HepG2 (cell line): ENCODE data around the gene ZNF331. TPM values are rescaled to one million over a fixed set of nuclear protein-coding genes. Genes with fewer than 3 reads are reported as not detected.
A peak's percentile ranks its signal among the peaks of the same experiment; 100 is the strongest.

Experiments used
- CC2D1A ChIP-seq: sonication (generic); formaldehyde crosslinking; IDR thresholded peaks from 2 replicates; pipeline ENCODE4 v1.8.1; 2023; ENCODE audit warnings: mild to moderate bottlenecking, missing genetic modification reagents
- CCDC6 ChIP-seq: sonication (generic); formaldehyde crosslinking; IDR thresholded peaks from 2 replicates; pipeline ENCODE4 v1.8.1; 2022; ENCODE audit warnings: mild to moderate bottlenecking, missing genetic modification reagents, moderate library complexity
- FOXJ3 ChIP-seq: sonication (generic); formaldehyde crosslinking; IDR thresholded peaks from 2 replicates; pipeline ENCODE4 v1.4.0; 2020; ENCODE audit warnings: missing genetic modification reagents, mild to moderate bottlenecking, borderline replicate concordance
- GABPB1 ChIP-seq: IDR thresholded peaks from 2 replicates; pipeline ENCODE4 v1.6.1; 2016; ENCODE audit warnings: mild to moderate bottlenecking, missing genetic modification reagents, moderate library complexity, missing compliant biosample characterization
- JUN ChIP-seq: sonication (generic); formaldehyde crosslinking; IDR thresholded peaks from 2 replicates; pipeline ENCODE4 v1.4.0; 2020; ENCODE audit warnings: mild to moderate bottlenecking, missing genetic modification reagents
- MATR3 ChIP-seq: sonication (generic); formaldehyde crosslinking; IDR thresholded peaks from 2 replicates; pipeline ENCODE4 v1.4.0; 2020; ENCODE audit warnings: missing genetic modification reagents
- NKX3-1 ChIP-seq: sonication (generic); formaldehyde crosslinking; IDR thresholded peaks from 2 replicates; pipeline ENCODE4 v1.5.0; 2020; ENCODE audit warnings: missing genetic modification reagents
- PTBP1 ChIP-seq: fragments of 200-400 bp; formaldehyde crosslinking; IDR thresholded peaks from 2 replicates; pipeline ENCODE4 v1.6.1; 2018; ENCODE audit warnings: low read length, low read depth; ENCODE audit not compliant: poor library complexity, severe bottlenecking
- RARG ChIP-seq: sonication (generic); formaldehyde crosslinking; IDR thresholded peaks from 2 replicates; pipeline ENCODE4 v1.4.0; 2020; ENCODE audit warnings: low read depth, mild to moderate bottlenecking, missing genetic modification reagents
- SMYD3 ChIP-seq: sonication (generic); formaldehyde crosslinking; IDR thresholded peaks from 2 replicates; pipeline ENCODE4 v1.8.1; 2023; ENCODE audit warnings: mild to moderate bottlenecking, missing genetic modification reagents
- TBX2 ChIP-seq: sonication (generic); formaldehyde crosslinking; IDR thresholded peaks from 2 replicates; pipeline ENCODE4 v1.5.0; 2020; ENCODE audit warnings: missing genetic modification reagents, mild to moderate bottlenecking, borderline replicate concordance
- ZBTB20 ChIP-seq: sonication (generic); formaldehyde crosslinking; IDR thresholded peaks from 2 replicates; pipeline ENCODE4 v1.8.1; 2023; ENCODE audit warnings: missing genetic modification reagents, low read depth, mild to moderate bottlenecking, borderline replicate concordance
- ZNF256 ChIP-seq: sonication (generic); formaldehyde crosslinking; conservative IDR thresholded peaks from 2 replicates; pipeline ENCODE4 v1.4.0; 2020; ENCODE audit warnings: missing genetic modification reagents
- ZNF333 ChIP-seq: sonication (generic); formaldehyde crosslinking; IDR thresholded peaks from 2 replicates; pipeline ENCODE4 v1.4.0; 2020; ENCODE audit warnings: mild to moderate bottlenecking, missing genetic modification reagents, borderline replicate concordance
- ZNF678 ChIP-seq: sonication (generic); formaldehyde crosslinking; IDR thresholded peaks from 2 replicates; pipeline ENCODE4 v1.4.0; 2020; ENCODE audit warnings: mild to moderate bottlenecking, missing genetic modification reagents
- ZNF773 ChIP-seq: sonication (generic); formaldehyde crosslinking; IDR thresholded peaks from 2 replicates; pipeline ENCODE4 v1.4.0; 2020; ENCODE audit warnings: missing genetic modification reagents, borderline replicate concordance
- ZNF839 ChIP-seq: sonication (generic); formaldehyde crosslinking; IDR thresholded peaks from 2 replicates; pipeline ENCODE4 v1.4.0; 2020; ENCODE audit warnings: missing genetic modification reagents, mild to moderate bottlenecking, borderline replicate concordance
- polyA plus RNA-seq, 8 experiments: library from polyadenylated mRNA; depleted of rRNA in 3 of 8; stranded (reverse) in 7 of 8; unstranded in 1 of 8; fragments of >200 nt; fragmentation: Illumina TruSeq in 4 of 8; extraction: Trizol in 4 of 8; gene quantifications; 2 replicates each; pipeline versions ENCODE4 v1.2.1 to v1.2.3, GENCODE V29; 2011 to 2016; ENCODE audit warnings: low read depth in 4 of 8, missing spikeins in 1 of 8, mixed read lengths in 1 of 8; ENCODE audit not compliant: insufficient read depth in 1 of 8
- total RNA-seq, 5 experiments: library from RNA; depleted of rRNA; stranded (reverse); fragments of >200 nt; fragmentation: Illumina TruSeq; extraction: Trizol; gene quantifications; 2 replicates each; pipeline ENCODE4 v1.2.3, GENCODE V29; 2016; ENCODE audit warnings: low read depth in 1 of 5
- TF ChIP-seq, protein P1 (sequence below): sonication (generic); formaldehyde crosslinking; IDR thresholded peaks from 2 replicates; pipeline ENCODE4 v1.9.0; 2021; ENCODE audit warnings: missing genetic modification reagents, borderline replicate concordance
- TF ChIP-seq, protein P2 (sequence below): sonication (generic); formaldehyde crosslinking; IDR thresholded peaks from 2 replicates; pipeline ENCODE4 v1.4.0; 2020; ENCODE audit warnings: mild to moderate bottlenecking, missing genetic modification reagents
- TF ChIP-seq, protein P3 (sequence below): sonication (generic); formaldehyde crosslinking; conservative IDR thresholded peaks from 2 replicates; pipeline ENCODE4 v1.8.1; 2023; ENCODE audit warnings: missing genetic modification reagents
- TF ChIP-seq, protein P4 (sequence below): sonication (generic); formaldehyde crosslinking; IDR thresholded peaks from 2 replicates; pipeline ENCODE4 v1.5.1; 2020; ENCODE audit warnings: mild to moderate bottlenecking, missing genetic modification reagents, borderline replicate concordance
- TF ChIP-seq, protein P5 (sequence below): sonication (generic); formaldehyde crosslinking; IDR thresholded peaks from 2 replicates; pipeline ENCODE4 v1.8.0; 2022; ENCODE audit warnings: missing genetic modification reagents, mild to moderate bottlenecking, borderline replicate concordance

ZNF331 gene
- total and polyA plus RNA-seq, 2 of the 13 experiments (the other 11 are each of a cell fraction or from before 2014, with no cell fraction given) = 8.2 to 13.3 TPM

DNA sequence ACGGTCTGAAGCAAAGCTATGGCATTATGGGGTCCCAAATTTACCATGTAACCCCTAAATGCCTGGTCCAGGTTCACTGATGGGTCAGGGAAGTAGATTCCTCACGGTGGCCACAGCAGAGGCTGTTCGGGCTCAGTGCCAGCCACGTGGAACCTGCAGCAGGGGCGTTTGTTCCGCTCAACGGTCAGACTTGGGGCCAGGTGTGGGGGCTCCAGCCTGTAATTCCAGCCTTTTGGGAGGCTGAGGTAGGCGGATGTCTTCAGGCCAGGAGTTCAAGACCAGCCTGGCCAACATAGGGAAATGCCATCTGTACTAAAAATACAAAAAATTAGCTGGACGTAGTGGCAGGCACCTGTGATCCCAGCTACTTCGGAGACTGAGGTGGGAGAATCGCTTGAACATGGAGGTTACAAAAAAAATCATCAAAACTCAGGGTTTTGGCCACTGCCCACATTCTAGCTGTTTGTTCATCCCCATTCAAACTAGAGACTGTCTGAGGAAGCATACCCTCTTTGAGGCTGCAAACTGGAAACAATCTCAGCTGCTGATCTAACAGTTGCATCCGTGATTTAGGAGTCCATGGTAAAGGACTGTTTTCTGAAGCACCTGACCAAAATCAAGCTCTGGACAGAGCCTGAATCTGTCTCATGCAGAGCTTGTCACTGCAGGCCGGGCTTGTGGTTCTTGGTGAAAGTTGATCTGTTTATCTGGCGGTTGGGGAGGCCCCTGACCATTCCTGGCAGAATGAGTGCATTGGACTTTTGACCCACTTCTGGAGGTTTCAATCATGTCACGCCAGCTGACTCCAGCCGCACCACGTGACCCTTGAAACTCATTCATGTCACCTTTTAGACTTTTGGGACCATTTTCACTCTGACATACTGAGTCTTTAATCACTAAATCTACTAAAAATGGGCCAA, 30.2 kb upstream of the ZNF331 start (continued):
- TF ChIP-seq TBX2 (CRISPR knock-in tag) (peak; percentile 64; the same call in 1 of the 2 replicates), SMYD3 (CRISPR knock-in tag) (no peak), FOXJ3 (peak; percentile 78), ZNF678 (0 out of 2 replicates have a peak, but pooled peaks have one; percentile 48), ZNF773 (CRISPR knock-in tag) (no peak), ZNF333 (no peak), ZNF839 (no peak), JUN (CRISPR knock-in tag) (0 out of 2 replicates have a peak, but pooled peaks have one; percentile 45), NKX3-1 (CRISPR knock-in tag) (peak; percentile 75; the same call in 1 of the 2 replicates), MATR3 (CRISPR knock-in tag) (no peak), ZNF256 (CRISPR knock-in tag) (no peak; the same call in 1 of the 2 replicates), PTBP1 (no peak), CC2D1A (no peak), ZBTB20 (CRISPR knock-in tag) (peak; percentile 26; the same call in 1 of the 2 replicates), GABPB1 (CRISPR knock-in tag) (no peak), RARG (CRISPR knock-in tag) (no peak), CCDC6 (CRISPR knock-in tag) (no peak)
- TF ChIP-seq, protein P1, sequence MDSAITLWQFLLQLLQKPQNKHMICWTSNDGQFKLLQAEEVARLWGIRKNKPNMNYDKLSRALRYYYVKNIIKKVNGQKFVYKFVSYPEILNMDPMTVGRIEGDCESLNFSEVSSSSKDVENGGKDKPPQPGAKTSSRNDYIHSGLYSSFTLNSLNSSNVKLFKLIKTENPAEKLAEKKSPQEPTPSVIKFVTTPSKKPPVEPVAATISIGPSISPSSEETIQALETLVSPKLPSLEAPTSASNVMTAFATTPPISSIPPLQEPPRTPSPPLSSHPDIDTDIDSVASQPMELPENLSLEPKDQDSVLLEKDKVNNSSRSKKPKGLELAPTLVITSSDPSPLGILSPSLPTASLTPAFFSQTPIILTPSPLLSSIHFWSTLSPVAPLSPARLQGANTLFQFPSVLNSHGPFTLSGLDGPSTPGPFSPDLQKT (CRISPR knock-in tag) = no peak
- TF ChIP-seq, protein P2, sequence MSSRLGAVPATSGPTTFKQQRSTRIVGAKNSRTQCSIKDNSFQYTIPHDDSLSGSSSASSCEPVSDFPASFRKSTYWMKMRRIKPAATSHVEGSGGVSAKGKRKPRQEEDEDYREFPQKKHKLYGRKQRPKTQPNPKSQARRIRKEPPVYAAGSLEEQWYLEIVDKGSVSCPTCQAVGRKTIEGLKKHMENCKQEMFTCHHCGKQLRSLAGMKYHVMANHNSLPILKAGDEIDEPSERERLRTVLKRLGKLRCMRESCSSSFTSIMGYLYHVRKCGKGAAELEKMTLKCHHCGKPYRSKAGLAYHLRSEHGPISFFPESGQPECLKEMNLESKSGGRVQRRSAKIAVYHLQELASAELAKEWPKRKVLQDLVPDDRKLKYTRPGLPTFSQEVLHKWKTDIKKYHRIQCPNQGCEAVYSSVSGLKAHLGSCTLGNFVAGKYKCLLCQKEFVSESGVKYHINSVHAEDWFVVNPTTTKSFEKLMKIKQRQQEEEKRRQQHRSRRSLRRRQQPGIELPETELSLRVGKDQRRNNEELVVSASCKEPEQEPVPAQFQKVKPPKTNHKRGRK (CRISPR knock-in tag) = 0 out of 2 replicates have a peak, but pooled peaks have one; percentile 33
- TF ChIP-seq, protein P3, sequence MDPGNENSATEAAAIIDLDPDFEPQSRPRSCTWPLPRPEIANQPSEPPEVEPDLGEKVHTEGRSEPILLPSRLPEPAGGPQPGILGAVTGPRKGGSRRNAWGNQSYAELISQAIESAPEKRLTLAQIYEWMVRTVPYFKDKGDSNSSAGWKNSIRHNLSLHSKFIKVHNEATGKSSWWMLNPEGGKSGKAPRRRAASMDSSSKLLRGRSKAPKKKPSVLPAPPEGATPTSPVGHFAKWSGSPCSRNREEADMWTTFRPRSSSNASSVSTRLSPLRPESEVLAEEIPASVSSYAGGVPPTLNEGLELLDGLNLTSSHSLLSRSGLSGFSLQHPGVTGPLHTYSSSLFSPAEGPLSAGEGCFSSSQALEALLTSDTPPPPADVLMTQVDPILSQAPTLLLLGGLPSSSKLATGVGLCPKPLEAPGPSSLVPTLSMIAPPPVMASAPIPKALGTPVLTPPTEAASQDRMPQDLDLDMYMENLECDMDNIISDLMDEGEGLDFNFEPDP (CRISPR knock-in tag) = no peak
- TF ChIP-seq, protein P4, sequence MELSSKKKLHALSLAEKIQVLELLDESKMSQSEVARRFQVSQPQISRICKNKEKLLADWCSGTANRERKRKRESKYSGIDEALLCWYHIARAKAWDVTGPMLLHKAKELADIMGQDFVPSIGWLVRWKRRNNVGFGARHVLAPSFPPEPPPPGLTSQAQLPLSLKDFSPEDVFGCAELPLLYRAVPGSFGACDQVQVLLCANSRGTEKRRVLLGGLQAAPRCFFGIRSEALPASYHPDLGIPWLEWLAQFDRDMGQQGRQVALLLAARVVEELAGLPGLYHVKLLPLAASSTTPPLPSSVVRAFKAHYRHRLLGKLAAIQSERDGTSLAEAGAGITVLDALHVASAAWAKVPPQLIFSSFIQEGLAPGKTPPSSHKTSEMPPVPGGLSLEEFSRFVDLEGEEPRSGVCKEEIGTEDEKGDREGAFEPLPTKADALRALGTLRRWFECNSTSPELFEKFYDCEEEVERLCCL (CRISPR knock-in tag) = no peak
- TF ChIP-seq, protein P5, sequence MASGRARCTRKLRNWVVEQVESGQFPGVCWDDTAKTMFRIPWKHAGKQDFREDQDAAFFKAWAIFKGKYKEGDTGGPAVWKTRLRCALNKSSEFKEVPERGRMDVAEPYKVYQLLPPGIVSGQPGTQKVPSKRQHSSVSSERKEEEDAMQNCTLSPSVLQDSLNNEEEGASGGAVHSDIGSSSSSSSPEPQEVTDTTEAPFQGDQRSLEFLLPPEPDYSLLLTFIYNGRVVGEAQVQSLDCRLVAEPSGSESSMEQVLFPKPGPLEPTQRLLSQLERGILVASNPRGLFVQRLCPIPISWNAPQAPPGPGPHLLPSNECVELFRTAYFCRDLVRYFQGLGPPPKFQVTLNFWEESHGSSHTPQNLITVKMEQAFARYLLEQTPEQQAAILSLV (CRISPR knock-in tag) = peak; percentile 68; the same call in 1 of the 2 replicates
